ENCODE data around the gene RNF144A.

RNF144A gene

GRCh38 chr2:6930923-6931647 is 13.9 kb downstream of the RNF144A start:
- TF ChIP-seq GATA3 (IDR thresholded peaks at IDR 0.05; ENCODE audit: low read depth, low read length) (no peak), GATA2 (IDR thresholded peaks at IDR 0.05; ENCODE audit: low read depth, low read length) (no peak)

- TF ChIP-seq GATA2 (IDR thresholded peaks at IDR 0.05; ENCODE audit: low read depth, low read length) = no peak
- TF ChIP-seq GATA3 (IDR thresholded peaks at IDR 0.05; ENCODE audit: low read depth, low read length) = no peak
Measured at GRCh38 chr2:6931753-6932152, 14.5 kb downstream of the RNF144A start.

DNA sequence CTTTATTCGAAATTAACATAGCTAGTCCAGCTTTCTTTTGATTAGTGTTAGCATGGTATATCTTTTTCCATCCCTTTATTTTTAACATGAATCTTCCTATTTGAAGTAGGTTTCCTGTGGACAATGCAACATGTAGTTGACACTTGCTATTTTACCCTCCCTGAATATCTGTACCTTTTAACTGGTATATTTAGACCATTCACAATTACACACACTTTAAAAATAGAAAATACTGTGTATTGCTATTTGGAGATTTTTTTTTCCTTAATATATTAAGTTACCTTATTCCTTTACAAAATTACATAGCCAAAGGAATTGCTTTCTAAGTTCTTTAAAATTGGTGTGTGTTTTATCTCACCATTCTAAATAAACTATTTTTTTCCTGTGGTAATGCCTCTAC is 15.0 kb downstream of the RNF144A start:
- TF ChIP-seq GATA3 (IDR thresholded peaks at IDR 0.05; ENCODE audit: low read depth, low read length) = no peak
- TF ChIP-seq GATA2 (IDR thresholded peaks at IDR 0.05; ENCODE audit: low read depth, low read length) = no peak

DNA sequence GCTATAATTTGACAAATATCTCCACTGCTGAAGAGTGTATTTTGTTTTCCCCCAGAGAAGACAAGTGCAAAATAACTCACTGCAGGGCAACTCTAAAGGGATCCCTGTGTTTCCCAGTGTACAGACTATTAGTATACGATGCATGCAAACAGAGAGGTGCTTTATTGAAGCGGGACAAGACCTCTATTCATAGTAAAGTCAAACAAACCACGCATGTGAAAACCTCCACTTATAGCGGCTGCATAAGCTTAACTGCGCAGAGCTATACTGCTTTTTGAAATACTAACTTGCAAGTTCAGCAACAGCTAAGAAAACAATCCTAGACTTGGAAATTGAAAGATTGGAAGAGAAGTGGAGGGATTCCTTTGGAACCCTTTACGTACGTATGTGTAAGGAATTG is 15.6 kb downstream of the RNF144A start:
- TF ChIP-seq GATA2 (IDR thresholded peaks at IDR 0.05; ENCODE audit: low read depth, low read length) = no peak
- no peak for TF ChIP-seq GATA3 (IDR thresholded peaks at IDR 0.05; ENCODE audit: low read depth, low read length)

DNA sequence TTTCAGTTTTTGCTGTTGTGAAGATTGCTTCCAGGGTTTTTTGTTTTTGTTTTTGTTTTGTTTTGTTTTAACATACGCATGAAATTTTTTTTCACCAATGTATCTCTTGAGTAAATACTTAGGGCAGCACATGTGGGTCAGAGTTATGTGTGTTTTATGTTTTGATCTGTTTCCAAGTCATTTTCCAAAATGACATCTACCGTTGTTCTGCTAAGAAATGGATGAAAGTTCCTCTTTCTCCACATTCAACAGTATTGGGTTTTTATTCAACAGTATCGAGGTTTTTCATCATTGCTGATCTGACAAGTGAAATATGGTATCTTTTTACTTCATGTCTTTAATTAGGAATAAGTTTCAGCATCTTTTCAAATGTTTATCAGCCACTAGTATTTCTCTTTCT is 16.7 kb downstream of the RNF144A start:
- no peak for TF ChIP-seq GATA3 (IDR thresholded peaks at IDR 0.05; ENCODE audit: low read depth, low read length)

DNA sequence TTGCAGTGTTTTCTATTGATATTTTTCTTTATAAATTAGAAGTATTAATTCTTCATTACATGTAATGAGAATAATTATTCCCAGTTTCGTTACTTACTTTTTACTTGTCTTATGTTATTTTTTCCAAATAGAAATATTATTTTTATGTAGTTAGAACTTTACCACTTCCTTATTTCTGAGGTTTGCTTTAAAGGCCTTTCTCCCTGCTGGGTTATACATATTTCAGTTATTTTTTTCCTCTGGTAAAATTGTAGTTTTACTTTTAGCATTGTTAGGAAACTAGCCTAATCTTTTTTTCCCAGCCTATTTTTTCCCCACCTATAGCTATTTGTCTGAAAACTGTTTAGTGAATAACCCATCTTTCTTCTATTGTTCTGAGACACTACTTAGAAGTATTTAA is 17.1 kb downstream of the RNF144A start:
- TF ChIP-seq GATA2 (IDR thresholded peaks at IDR 0.05; ENCODE audit: low read depth, low read length) (no peak), GATA3 (IDR thresholded peaks at IDR 0.05; ENCODE audit: low read depth, low read length) (no peak)

- TF ChIP-seq GATA2 (IDR thresholded peaks at IDR 0.05; ENCODE audit: low read depth, low read length) = no peak
- no peak for TF ChIP-seq GATA3 (IDR thresholded peaks at IDR 0.05; ENCODE audit: low read depth, low read length)
Measured at GRCh38 chr2:6934758-6935651, 17.8 kb downstream of the RNF144A start.

DNA sequence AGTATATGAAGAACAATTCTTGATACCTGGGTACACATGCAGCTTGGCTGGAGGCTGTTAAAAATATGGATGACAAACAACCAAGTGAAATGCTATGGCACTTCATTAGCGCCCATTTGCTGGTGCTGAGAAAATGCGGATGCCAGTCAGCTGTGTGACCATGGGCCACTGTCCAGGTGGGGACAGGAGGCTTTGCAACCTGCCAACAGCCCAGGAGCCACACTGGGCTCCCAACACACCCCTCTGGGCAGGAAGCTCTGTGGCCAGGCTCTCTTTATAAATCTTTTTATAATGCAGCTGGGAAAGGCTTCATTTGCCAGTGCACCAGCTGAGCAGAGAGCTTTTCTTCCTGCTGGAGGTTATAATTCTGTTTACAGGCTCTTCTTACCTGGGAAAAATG is 19.9 kb downstream of the RNF144A start:
- TF ChIP-seq GATA3 (IDR thresholded peaks at IDR 0.05; ENCODE audit: low read depth, low read length) (no peak), GATA2 (IDR thresholded peaks at IDR 0.05; ENCODE audit: low read depth, low read length) (no peak)

- TF ChIP-seq GATA3 (IDR thresholded peaks at IDR 0.05; ENCODE audit: low read depth, low read length) (no peak), GATA2 (IDR thresholded peaks at IDR 0.05; ENCODE audit: low read depth, low read length) (no peak)
Measured at GRCh38 chr2:6937582-6937981, 20.4 kb downstream of the RNF144A start.

- TF ChIP-seq GATA3 (IDR thresholded peaks at IDR 0.05; ENCODE audit: low read depth, low read length) (no peak), GATA2 (IDR thresholded peaks at IDR 0.05; ENCODE audit: low read depth, low read length) (no peak)
Measured at GRCh38 chr2:6939071-6939470, 21.9 kb downstream of the RNF144A start.

- TF ChIP-seq GATA3 (IDR thresholded peaks at IDR 0.05; ENCODE audit: low read depth, low read length) (no peak), GATA2 (IDR thresholded peaks at IDR 0.05; ENCODE audit: low read depth, low read length) (no peak)
Measured at GRCh38 chr2:6940820-6941219, 23.6 kb downstream of the RNF144A start.

- no peak for TF ChIP-seq GATA3 (IDR thresholded peaks at IDR 0.05; ENCODE audit: low read depth, low read length)
- TF ChIP-seq GATA2 (IDR thresholded peaks at IDR 0.05; ENCODE audit: low read depth, low read length) = no peak
Measured at GRCh38 chr2:6941299-6942046, 24.3 kb downstream of the RNF144A start.

- TF ChIP-seq GATA3 (IDR thresholded peaks at IDR 0.05; ENCODE audit: low read depth, low read length) = no peak
- TF ChIP-seq GATA2 (IDR thresholded peaks at IDR 0.05; ENCODE audit: low read depth, low read length) = no peak
Measured at GRCh38 chr2:6942848-6943247, 25.6 kb downstream of the RNF144A start.

- no peak for TF ChIP-seq GATA2 (IDR thresholded peaks at IDR 0.05; ENCODE audit: low read depth, low read length)
- TF ChIP-seq GATA3 (IDR thresholded peaks at IDR 0.05; ENCODE audit: low read depth, low read length) = no peak
Measured at GRCh38 chr2:6943523-6943922, 26.3 kb downstream of the RNF144A start.
